H7 (cell line): ENCODE measurements around the gene ZDHHC9. TPM values are rescaled to one million over a fixed set of nuclear protein-coding genes. Genes with fewer than 3 reads are reported as not detected.
A peak's percentile ranks its signal among the peaks of the same experiment; 100 is the strongest.

ENCODE experiments used
- DNase-seq: peaks from one replicate; pipeline ENCODE4 v3.0.0; 2012
- H3K27me3 ChIP-seq: 2 replicates; pipeline ENCODE4 v1.6.0; 2011; ENCODE audit warnings: mild to moderate bottlenecking, low read length; ENCODE audit not compliant: control insufficient read depth, insufficient read depth
- H3K36me3 ChIP-seq: replicated peaks from 2 replicates; pipeline ENCODE4 v1.5.1; 2011; ENCODE audit warnings: low read length; ENCODE audit not compliant: control insufficient read depth, insufficient read depth
- H3K4me3 ChIP-seq: 2 replicates; pipeline ENCODE4 v1.5.1; 2011; ENCODE audit warnings: low read depth, mild to moderate bottlenecking, control low read depth, low read length, moderate library complexity; ENCODE audit not compliant: insufficient read depth
- total RNA-seq: library from RNA; depleted of rRNA; stranded (reverse); fragments of >200 nt; shearing (Covaris generic); gene quantifications from 2 replicates; pipeline ENCODE4 v1.2.3, GENCODE V29; 2014

Gene ZDHHC9
- total RNA-seq, 1 experiment from 2014 or later = 48.7 TPM

- Histone ChIP-seq H3K4me3 (no peak overlapping the region), H3K36me3 (peaks cover 3% of the 10 kb centered on the region), H3K27me3 (no peaks in the 10 kb centered on the region)
- no peak for DNase-seq
Measured at GRCh38 chrX:129833153-129833990, 10.3 kb downstream of the ZDHHC9 start.

DNA sequence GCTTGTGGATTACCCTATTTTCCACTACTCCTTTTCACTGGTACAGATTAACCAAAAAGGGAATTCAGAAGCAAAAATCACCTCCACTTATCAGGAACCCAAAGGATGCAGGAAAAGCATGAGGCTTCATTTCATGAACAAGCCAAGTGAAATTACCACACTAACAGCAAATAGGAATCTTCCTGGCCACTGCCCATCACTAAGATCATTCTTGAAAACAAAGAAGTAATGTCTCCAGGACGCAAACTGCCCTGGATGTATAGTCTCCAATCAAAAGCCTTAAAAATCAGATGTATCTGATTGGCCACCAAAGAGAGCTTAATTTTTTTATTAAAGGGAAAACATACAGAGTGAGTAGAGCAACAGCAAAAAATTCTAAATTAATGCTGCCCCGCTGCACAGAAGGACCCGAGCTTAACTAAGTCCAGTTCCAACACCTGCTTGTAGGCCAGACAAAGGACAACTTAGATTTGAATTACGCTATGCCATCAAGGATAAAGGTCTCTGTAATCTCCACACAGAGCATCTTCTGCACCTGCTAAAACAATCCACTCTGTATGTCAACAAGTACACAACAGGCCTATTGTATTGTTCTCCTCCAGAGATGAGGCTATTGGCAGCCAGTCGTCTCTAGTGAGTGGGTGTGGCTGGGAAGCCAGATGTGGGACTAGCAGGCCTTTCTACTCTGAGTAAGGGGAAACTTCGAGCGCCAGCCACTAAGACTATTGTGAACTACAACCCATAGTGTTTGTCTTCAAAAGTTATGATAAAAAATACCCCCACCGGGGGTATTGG is 12.4 kb downstream of the ZDHHC9 start:
- Histone ChIP-seq H3K4me3 (no peak overlapping the region), H3K36me3 (peaks cover 4% of the 10 kb centered on the region), H3K27me3 (no peaks in the 10 kb centered on the region)
- DNase-seq = no peak

- no peak for DNase-seq
- H3K4me3 ChIP-seq = no peak overlapping the region
Measured at GRCh38 chrX:129830494-129830893, 13.2 kb downstream of the ZDHHC9 start.

GRCh38 chrX:129825746-129826505 is 17.8 kb downstream of the ZDHHC9 start:
- DNase-seq = no peak
- Histone ChIP-seq H3K27me3 (no peaks in the 10 kb centered on the region), H3K4me3 (no peak overlapping the region), H3K36me3 (peaks cover 5% of the 10 kb centered on the region)

More at GRCh38 chrX:129830494-129830893, 13.2 kb downstream of the ZDHHC9 start:
- no peaks in the 10 kb centered on the region for H3K27me3 ChIP-seq
- H3K36me3 ChIP-seq = peaks cover 5% of the 10 kb centered on the region

- Histone ChIP-seq H3K4me3 (no peak overlapping the region), H3K27me3 (no peaks in the 10 kb centered on the region), H3K36me3 (peaks cover 5% of the 10 kb centered on the region)
- DNase-seq = no peak
Measured at GRCh38 chrX:129824620-129825019, 19.1 kb downstream of the ZDHHC9 start.

DNA sequence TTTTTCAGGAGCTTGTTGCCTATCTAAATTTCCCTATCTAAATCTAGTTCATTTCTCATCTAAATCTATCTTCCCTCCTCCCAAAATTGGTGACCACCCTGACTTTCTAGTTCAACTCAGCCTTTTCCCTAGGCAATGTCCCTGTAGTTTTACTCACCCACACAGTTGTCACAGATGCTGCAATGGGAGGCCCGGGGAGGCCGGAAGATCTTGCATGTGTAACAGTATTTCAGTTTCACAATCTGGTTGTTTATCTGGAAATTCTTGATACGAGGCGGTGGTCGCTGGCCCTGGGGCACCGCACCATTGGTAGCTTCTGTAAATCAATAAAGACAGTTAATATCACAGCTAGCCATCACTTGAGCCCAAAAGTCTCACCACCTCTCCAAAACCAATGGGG is 20.2 kb downstream of the ZDHHC9 start:
- no peak for DNase-seq

GRCh38 chrX:129823115-129823514 is 20.6 kb downstream of the ZDHHC9 start:
- Histone ChIP-seq H3K4me3 (no peak overlapping the region), H3K36me3 (peaks cover 3% of the 10 kb centered on the region), H3K27me3 (no peaks in the 10 kb centered on the region)
- peak; percentile 71 for DNase-seq

More for the DNA sequence above, 20.2 kb downstream of the ZDHHC9 start:
- Histone ChIP-seq H3K4me3 (no peak overlapping the region), H3K36me3 (peaks cover 3% of the 10 kb centered on the region), H3K27me3 (no peaks in the 10 kb centered on the region)

GRCh38 chrX:129818123-129818522 is 25.6 kb downstream of the ZDHHC9 start:
- Histone ChIP-seq H3K4me3 (no peak overlapping the region), H3K27me3 (no peaks in the 10 kb centered on the region), H3K36me3 (peaks cover 6% of the 10 kb centered on the region)
- no peak for DNase-seq

DNA sequence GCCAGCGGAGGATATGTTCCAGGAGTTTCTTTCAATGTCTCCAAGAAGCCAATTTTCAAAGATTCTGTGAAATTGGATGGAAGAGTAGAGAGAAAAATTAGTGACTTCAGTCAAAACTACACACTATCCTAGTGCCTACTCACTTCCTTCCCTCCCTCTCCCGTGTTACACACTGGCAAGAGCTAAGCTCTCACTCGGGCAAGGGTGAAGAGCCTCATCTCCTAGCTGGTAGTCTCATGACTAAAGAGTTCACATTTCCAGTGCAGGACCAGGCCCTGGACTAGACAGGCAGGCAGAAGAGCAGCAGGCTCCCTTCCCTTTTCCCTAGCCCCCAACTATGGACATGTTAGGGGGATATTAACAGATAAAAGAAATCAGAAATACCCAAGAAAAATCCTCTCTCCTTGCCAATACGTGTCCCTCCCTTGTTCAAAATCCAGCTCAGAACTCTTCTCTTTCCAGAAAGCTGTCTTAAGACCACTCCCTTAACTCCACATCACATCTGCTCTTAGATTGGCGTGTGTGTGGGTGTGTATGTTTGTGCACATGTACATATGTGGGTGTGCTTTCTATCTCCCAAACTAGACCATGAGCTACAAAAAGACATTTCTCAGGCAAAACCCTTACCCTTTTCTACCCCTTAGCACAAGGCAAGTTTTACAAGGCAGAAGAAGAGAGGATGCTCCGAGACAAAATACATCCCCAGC is 29.9 kb downstream of the ZDHHC9 start:
- H3K36me3 ChIP-seq = peaks cover 11% of the 10 kb centered on the region
- no peak overlapping the region for H3K4me3 ChIP-seq
- no peaks in the 10 kb centered on the region for H3K27me3 ChIP-seq
- no peak for DNase-seq

DNA sequence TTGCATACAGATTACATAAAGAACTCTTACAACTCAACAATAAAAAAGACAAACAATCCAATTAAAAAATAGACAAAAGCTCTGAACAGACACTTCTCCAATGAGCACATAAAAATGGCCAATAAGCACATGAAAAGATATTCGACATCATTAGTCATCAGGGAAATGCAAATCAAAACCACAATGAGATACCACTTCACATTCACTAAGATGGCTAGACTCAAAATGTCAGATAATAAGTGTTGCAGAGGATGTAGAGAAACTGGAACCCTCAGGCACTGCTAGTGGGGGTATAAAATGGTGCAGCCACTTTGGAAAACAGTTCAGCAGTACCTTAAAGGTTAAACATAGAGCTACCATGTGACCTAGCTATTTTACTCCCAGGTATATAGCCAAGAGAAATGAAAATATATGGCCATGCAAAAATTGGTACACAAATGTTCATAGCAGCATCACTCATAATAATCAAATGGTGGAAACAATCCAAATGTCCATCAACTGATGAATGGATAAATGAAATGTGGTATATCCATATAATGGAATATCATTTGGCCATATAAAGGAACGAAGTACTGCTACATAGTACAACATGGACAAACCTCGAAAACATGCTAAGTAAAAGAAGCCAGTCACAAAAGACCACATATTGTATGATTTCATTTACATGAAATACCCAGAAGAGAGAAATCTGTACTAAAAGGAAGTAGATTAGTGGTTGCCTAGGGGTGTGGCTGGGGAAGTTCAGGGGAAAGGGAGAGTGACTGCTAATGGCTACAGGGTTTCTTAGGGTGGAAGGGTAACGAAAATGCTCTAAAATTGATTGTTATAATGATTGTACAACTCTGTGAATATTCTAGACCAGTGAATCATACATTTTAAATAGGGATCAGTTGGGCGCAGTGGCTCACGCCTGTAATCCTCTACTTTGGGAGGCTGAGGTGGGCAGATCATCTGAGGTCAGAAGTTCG is 34.6 kb downstream of the ZDHHC9 start:
- Histone ChIP-seq H3K4me3 (no peak overlapping the region), H3K27me3 (no peaks in the 10 kb centered on the region), H3K36me3 (peaks cover 13% of the 10 kb centered on the region)
- no peak for DNase-seq

DNA sequence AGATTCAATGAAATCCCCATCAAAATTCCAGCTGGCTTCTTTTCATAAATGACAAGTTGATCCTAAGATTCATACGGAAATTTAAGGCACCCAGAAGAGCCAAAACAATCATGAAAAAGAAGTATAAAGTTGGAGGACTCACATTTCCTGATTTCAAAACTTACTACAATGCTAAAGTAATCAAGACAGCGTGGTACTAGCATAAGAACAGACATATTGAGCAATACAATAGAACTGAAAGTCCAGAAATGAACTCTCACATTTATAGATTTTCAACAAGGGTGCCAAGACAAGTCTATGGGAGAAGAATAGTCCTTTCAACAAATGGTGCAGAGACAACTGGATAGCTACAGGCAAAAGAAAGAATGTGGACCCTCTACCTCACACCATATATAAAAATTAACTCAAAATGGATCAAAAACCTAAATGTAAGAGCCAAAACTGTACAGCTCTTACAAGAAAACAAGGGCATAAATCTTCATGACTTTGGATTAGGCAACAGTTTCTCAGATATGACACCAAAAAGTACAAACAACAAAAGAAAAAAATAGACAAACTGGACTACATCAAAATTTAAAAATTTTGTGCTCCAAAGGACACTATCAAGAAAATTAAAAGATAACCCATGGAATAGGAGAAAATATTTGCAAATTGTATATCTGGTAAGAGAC is 35.4 kb downstream of the ZDHHC9 start:
- DNase-seq = no peak
- H3K4me3 ChIP-seq = no peak overlapping the region
- peaks cover 10% of the 10 kb centered on the region for H3K36me3 ChIP-seq
- H3K27me3 ChIP-seq = no peaks in the 10 kb centered on the region

GRCh38 chrX:129804806-129805205 is 38.9 kb downstream of the ZDHHC9 start:
- Histone ChIP-seq H3K27me3 (no peaks in the 10 kb centered on the region), H3K4me3 (no peak overlapping the region), H3K36me3 (peaks cover 7% of the 10 kb centered on the region)
- DNase-seq = no peak

GRCh38 chrX:129802863-129803262 is 40.8 kb downstream of the ZDHHC9 start:
- Histone ChIP-seq H3K36me3 (peaks cover 6% of the 10 kb centered on the region), H3K27me3 (no peaks in the 10 kb centered on the region), H3K4me3 (no peak overlapping the region)
- DNase-seq = no peak
